K562 (cell line): ENCODE measurements around the gene SULT2B1. TPM values are rescaled to one million over a fixed set of nuclear protein-coding genes. Genes with fewer than 3 reads are reported as not detected.

Source experiments
- CREB1 ChIP-seq, 2 experiments: sonication (generic) in 1 of 2; formaldehyde crosslinking in 1 of 2; IDR thresholded peaks; 2 replicates each; pipeline versions ENCODE4 v1.6.1 to v1.8.0; 2012 to 2022; ENCODE audit warnings: inconsistent platforms in 1 of 2, mild to moderate bottlenecking in 1 of 2, missing genetic modification reagents in 1 of 2, moderate library complexity in 1 of 2
- CREM ChIP-seq: IDR thresholded peaks from 2 replicates; pipeline ENCODE4 v1.6.1; 2014; ENCODE audit warnings: antibody characterized with exemption, low read depth
- CTBP1 ChIP-seq: fragments of 450-650 bp; IDR thresholded peaks from 2 replicates; pipeline ENCODE4 v1.6.1; 2016; ENCODE audit warnings: borderline replicate concordance
- CXXC5 ChIP-seq: fragments of 250-450 bp; sonication (Bioruptor Pico); IDR thresholded peaks from 2 replicates; pipeline ENCODE4 v1.8.0; 2022; ENCODE audit warnings: inconsistent platforms, mild to moderate bottlenecking, moderate library complexity
- DPF2 ChIP-seq: fragments of 450-650 bp; IDR thresholded peaks from 2 replicates; pipeline ENCODE4 v1.6.1; 2016
- EP300 ChIP-seq: IDR thresholded peaks from 2 replicates; pipeline ENCODE4 v1.6.1; 2012; ENCODE audit warnings: low read length, improper control_type of control experiment
- ESRRA ChIP-seq: fragments of 450-650 bp; IDR thresholded peaks from 2 replicates; pipeline ENCODE4 v1.6.1; 2014; ENCODE audit warnings: low read depth, mild to moderate bottlenecking, moderate library complexity, borderline replicate concordance
- FOSL1 ChIP-seq: fragments of 200-800 bp; sonication (Bioruptor generic); conservative IDR thresholded peaks from 2 replicates; pipeline ENCODE4 v1.6.1; 2016; ENCODE audit warnings: missing genetic modification characterization, missing compliant biosample characterization
- HNRNPL ChIP-seq: fragments of 200-400 bp; formaldehyde crosslinking; IDR thresholded peaks from 2 replicates; pipeline ENCODE4 v1.6.1; 2017; ENCODE audit warnings: low read depth, mild to moderate bottlenecking, low read length
- JUN ChIP-seq, 2 experiments: sonication (generic) in 1 of 2; formaldehyde crosslinking in 1 of 2; IDR thresholded peaks; 2 replicates each; pipeline versions ENCODE4 v1.6.1 to v1.8.0; 2012 to 2022; ENCODE audit warnings: borderline replicate concordance in 2 of 2, mild to moderate bottlenecking in 2 of 2, improper control_type of control experiment in 1 of 2, low read depth in 1 of 2, low read length in 1 of 2, missing genetic modification reagents in 1 of 2
- LEF1 ChIP-seq: fragments of 450-650 bp; IDR thresholded peaks from 2 replicates; pipeline ENCODE4 v1.6.1; 2016; ENCODE audit warnings: mild to moderate bottlenecking
- PTBP1 ChIP-seq: fragments of 200-400 bp; formaldehyde crosslinking; IDR thresholded peaks from 2 replicates; pipeline ENCODE4 v1.6.1; 2017; ENCODE audit warnings: low read depth, low read length
- RB1 ChIP-seq: fragments of 450-650 bp; IDR thresholded peaks from 2 replicates; pipeline ENCODE4 v1.6.1; 2017; ENCODE audit warnings: low read depth, mild to moderate bottlenecking
- RBM25 ChIP-seq: fragments of 200-400 bp; formaldehyde crosslinking; IDR thresholded peaks from 2 replicates; pipeline ENCODE4 v1.6.1; 2018; ENCODE audit warnings: low read length, low read depth, moderate library complexity; ENCODE audit not compliant: severe bottlenecking
- SMARCA5 ChIP-seq: fragments of 450-650 bp; IDR thresholded peaks from 2 replicates; pipeline ENCODE4 v1.6.1; 2016
- SMARCC2 ChIP-seq: fragments of 450-650 bp; IDR thresholded peaks from 2 replicates; pipeline ENCODE4 v1.6.1; 2017; ENCODE audit warnings: antibody characterized with exemption, moderate library complexity, mild to moderate bottlenecking, low read depth
- STAT5A ChIP-seq: IDR thresholded peaks from 2 replicates; pipeline ENCODE4 v1.6.1; 2012; ENCODE audit warnings: low read length, inconsistent platforms, borderline replicate concordance
- TAL1 ChIP-seq: fragments of 450-650 bp; IDR thresholded peaks from 2 replicates; pipeline ENCODE4 v1.6.1; 2016; ENCODE audit warnings: mild to moderate bottlenecking
- ZKSCAN8 ChIP-seq: fragments of 200-800 bp; sonication (Bioruptor generic); IDR thresholded peaks from 2 replicates; pipeline ENCODE4 v1.6.1; 2016; ENCODE audit warnings: missing genetic modification characterization, missing compliant biosample characterization
- polyA plus RNA-seq, 8 experiments: library from polyadenylated mRNA; depleted of rRNA in 4 of 8; stranded (reverse) in 5 of 8; unstranded in 3 of 8; fragments of >200 nt; fragmentation: Nextera tagmentation in 2 of 8; fragmentation: Illumina TruSeq in 1 of 8; extraction: Ambion mirVana in 2 of 8; extraction: Trizol in 1 of 8; gene quantifications; 2 replicates each; pipeline versions ENCODE4 v1.2.1 to v1.2.3, GENCODE V29; 2011 to 2014; ENCODE audit warnings: inconsistent platforms in 1 of 8, missing spikeins in 1 of 8
- total RNA-seq, 7 experiments: library from RNA; depleted of rRNA in 6 of 7; stranded (reverse); fragments of >200 nt in 6 of 7; fragmentation: Illumina TruSeq in 2 of 7; extraction: Trizol in 2 of 7; gene quantifications; 2 replicates each; pipeline versions ENCODE4 v1.2.1 to v1.2.3, GENCODE V29; 2011 to 2021; ENCODE audit warnings: low replicate concordance in 1 of 7
- TF ChIP-seq, protein P1 (sequence below): sonication (generic); formaldehyde crosslinking; IDR thresholded peaks from 2 replicates; pipeline ENCODE4 v1.8.0; 2022; ENCODE audit warnings: missing genetic modification reagents, mild to moderate bottlenecking, moderate library complexity, borderline replicate concordance
- TF ChIP-seq, protein P2 (sequence below): sonication (generic); IDR thresholded peaks from 2 replicates; pipeline ENCODE4 v1.6.1; 2016
- TF ChIP-seq, protein P3 (sequence below), 3 experiments: IDR thresholded peaks in 2 of 3; conservative IDR thresholded peaks in 1 of 3; 2 replicates each; pipeline ENCODE4 v1.5.1; 2011 to 2012; ENCODE audit warnings: low read length in 3 of 3, mild to moderate bottlenecking in 3 of 3, control low read depth in 2 of 3, improper control_type of control experiment in 1 of 3, inconsistent platforms in 1 of 3, low read depth in 1 of 3, mixed read lengths in 1 of 3, moderate library complexity in 1 of 3; ENCODE audit not compliant: insufficient read depth in 2 of 3
- TF ChIP-seq, protein P4 (sequence below): fragments of 450-650 bp; IDR thresholded peaks from 2 replicates; pipeline ENCODE4 v1.7.0; 2016; ENCODE audit warnings: borderline replicate concordance

The SULT2B1 gene
- total and polyA plus RNA-seq, 9 of the 15 experiments (the other 6 are each of a cell fraction or from before 2014, with no cell fraction given) = 0.09 to 0.62 (median 0.22) TPM; not detected in 2

DNA sequence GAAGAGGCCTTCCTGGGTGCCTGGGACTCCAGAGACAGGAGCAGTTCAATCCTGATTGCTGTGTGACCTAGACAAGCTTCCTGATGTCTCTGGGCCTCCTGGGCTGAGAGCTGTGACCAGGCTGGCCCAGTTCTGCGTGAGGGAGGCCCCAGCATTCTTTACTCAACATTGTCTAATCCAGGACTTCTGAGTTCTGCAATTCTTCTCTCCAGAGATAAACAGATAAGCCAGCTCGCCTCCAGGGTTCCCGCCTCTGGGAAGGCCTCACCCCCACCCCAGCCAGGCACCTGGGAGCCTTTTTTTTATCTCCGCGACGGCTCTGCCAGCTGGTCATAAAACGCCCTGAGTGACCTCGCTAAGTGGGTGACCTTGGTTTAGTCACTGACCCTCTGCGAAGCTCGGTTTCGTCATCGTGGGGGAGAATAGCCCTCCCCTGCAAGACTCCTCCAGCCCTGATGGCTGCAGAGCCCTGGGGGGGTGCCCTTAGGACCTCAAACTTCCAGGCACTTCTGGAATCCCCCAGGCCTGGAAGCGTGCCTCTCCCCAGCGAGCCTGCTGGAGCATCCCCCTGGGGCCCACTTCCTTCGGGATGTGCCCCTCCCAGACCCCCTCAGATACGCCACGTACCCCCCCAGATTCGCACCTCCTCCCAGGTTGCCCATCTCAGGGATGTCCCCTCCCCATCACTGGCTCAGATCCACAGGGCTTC lies 1.9 kb downstream of the SULT2B1 start (continued):
- peak; percentile 83 for TF ChIP-seq CXXC5 (CRISPR knock-in tag)
- peak; percentile 97; the same call in 1 of the 2 replicates for TF ChIP-seq SMARCA5
- TF ChIP-seq PTBP1 = peak; percentile 63; the same call in 1 of the 2 replicates
- TF ChIP-seq HNRNPL = no peak
- TF ChIP-seq, protein P1, sequence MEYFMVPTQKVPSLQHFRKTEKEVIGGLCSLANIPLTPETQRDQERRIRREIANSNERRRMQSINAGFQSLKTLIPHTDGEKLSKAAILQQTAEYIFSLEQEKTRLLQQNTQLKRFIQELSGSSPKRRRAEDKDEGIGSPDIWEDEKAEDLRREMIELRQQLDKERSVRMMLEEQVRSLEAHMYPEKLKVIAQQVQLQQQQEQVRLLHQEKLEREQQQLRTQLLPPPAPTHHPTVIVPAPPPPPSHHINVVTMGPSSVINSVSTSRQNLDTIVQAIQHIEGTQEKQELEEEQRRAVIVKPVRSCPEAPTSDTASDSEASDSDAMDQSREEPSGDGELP = peak; percentile 98
- peak; percentile 69 for TF ChIP-seq CREM
- TF ChIP-seq TAL1 = peak; percentile 57
- peak; percentile 80; the same call in 1 of the 2 replicates for TF ChIP-seq JUN (IDR thresholded peaks at IDR 0.05; ENCODE audit: borderline replicate concordance, low read depth, low read length)
- no peak for TF ChIP-seq JUN (CRISPR knock-in tag; IDR thresholded peaks at IDR 0.05; ENCODE audit: borderline replicate concordance)
- TF ChIP-seq LEF1 = 0 out of 2 replicates have a peak, but pooled peaks have one; percentile 73
- TF ChIP-seq, protein P2, sequence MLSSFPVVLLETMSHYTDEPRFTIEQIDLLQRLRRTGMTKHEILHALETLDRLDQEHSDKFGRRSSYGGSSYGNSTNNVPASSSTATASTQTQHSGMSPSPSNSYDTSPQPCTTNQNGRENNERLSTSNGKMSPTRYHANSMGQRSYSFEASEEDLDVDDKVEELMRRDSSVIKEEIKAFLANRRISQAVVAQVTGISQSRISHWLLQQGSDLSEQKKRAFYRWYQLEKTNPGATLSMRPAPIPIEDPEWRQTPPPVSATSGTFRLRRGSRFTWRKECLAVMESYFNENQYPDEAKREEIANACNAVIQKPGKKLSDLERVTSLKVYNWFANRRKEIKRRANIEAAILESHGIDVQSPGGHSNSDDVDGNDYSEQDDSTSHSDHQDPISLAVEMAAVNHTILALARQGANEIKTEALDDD = peak; percentile 69
- peak; percentile 70 for TF ChIP-seq RBM25
- no peak for TF ChIP-seq ZKSCAN8 (CRISPR knock-in tag)
- TF ChIP-seq SMARCC2 = 0 out of 2 replicates have a peak, but pooled peaks have one; percentile 37
- peak; percentile 81 for TF ChIP-seq DPF2
- peak; percentile 39; the same call in 1 of the 2 replicates for TF ChIP-seq EP300
- peak; percentile 100 for TF ChIP-seq ESRRA
- TF ChIP-seq STAT5A = 0 out of 2 replicates have a peak, but pooled peaks have one; percentile 29
- TF ChIP-seq CTBP1 = peak; percentile 86
- TF ChIP-seq, protein P3, sequence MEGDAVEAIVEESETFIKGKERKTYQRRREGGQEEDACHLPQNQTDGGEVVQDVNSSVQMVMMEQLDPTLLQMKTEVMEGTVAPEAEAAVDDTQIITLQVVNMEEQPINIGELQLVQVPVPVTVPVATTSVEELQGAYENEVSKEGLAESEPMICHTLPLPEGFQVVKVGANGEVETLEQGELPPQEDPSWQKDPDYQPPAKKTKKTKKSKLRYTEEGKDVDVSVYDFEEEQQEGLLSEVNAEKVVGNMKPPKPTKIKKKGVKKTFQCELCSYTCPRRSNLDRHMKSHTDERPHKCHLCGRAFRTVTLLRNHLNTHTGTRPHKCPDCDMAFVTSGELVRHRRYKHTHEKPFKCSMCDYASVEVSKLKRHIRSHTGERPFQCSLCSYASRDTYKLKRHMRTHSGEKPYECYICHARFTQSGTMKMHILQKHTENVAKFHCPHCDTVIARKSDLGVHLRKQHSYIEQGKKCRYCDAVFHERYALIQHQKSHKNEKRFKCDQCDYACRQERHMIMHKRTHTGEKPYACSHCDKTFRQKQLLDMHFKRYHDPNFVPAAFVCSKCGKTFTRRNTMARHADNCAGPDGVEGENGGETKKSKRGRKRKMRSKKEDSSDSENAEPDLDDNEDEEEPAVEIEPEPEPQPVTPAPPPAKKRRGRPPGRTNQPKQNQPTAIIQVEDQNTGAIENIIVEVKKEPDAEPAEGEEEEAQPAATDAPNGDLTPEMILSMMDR (IDR thresholded peaks at IDR 0.05 in 2 of 3, conservative IDR thresholded peaks at IDR 0.05 in 1 of 3; ENCODE audit: insufficient read depth in 2 of 3, low read depth in 1 of 3, low read length in 3 of 3) = 0 out of 6 replicates have a peak, but pooled peaks of 1 of the 3 experiments have one; percentile 6
- peak; percentile 56 for TF ChIP-seq CREB1 (IDR thresholded peaks at IDR 0.05)
- peak; percentile 45; the same call in 1 of the 2 replicates for TF ChIP-seq CREB1 (CRISPR knock-in tag; IDR thresholded peaks at IDR 0.05)
- TF ChIP-seq FOSL1 (tag) = peak; percentile 86
- TF ChIP-seq, protein P4, sequence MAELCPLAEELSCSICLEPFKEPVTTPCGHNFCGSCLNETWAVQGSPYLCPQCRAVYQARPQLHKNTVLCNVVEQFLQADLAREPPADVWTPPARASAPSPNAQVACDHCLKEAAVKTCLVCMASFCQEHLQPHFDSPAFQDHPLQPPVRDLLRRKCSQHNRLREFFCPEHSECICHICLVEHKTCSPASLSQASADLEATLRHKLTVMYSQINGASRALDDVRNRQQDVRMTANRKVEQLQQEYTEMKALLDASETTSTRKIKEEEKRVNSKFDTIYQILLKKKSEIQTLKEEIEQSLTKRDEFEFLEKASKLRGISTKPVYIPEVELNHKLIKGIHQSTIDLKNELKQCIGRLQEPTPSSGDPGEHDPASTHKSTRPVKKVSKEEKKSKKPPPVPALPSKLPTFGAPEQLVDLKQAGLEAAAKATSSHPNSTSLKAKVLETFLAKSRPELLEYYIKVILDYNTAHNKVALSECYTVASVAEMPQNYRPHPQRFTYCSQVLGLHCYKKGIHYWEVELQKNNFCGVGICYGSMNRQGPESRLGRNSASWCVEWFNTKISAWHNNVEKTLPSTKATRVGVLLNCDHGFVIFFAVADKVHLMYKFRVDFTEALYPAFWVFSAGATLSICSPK = no peak
- peak; percentile 77; the same call in 1 of the 2 replicates for TF ChIP-seq RB1
